Measurements from ENCODE around the gene TPI1.

DNA sequence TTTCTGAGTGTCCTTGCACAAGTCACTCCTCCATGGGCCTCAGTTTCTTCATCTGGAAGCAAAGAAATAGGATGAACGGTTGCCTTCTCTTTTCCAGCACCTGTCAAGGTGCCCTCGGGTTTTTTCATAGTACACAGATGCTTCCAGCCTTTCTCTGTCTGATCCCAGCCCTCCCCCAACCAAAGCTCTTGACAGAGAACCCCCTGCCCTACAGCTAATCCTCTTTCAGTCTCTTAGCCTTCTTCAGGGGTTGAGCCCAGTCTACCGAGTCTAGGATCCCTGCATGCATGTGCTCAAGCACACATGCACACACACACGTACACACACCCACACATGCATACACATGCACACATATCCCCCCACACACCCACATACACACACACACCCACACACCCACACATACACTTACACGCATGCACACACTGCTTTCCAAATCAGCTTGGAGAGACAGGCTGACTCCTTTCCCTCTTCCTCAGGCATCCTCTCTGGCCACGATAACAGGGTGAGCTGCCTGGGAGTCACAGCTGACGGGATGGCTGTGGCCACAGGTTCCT is 20.9 kb upstream of the TPI1 start:
- TF ChIP-seq PPARA (CRISPR knock-in tag; IDR thresholded peaks at IDR 0.05; ENCODE audit: borderline replicate concordance): no peak
- no peak for TF ChIP-seq ZFP30 (CRISPR knock-in tag; IDR thresholded peaks at IDR 0.05)
- no peak for TF ChIP-seq ZC3H10 (CRISPR knock-in tag; IDR thresholded peaks at IDR 0.05)
- TF ChIP-seq, protein P1, sequence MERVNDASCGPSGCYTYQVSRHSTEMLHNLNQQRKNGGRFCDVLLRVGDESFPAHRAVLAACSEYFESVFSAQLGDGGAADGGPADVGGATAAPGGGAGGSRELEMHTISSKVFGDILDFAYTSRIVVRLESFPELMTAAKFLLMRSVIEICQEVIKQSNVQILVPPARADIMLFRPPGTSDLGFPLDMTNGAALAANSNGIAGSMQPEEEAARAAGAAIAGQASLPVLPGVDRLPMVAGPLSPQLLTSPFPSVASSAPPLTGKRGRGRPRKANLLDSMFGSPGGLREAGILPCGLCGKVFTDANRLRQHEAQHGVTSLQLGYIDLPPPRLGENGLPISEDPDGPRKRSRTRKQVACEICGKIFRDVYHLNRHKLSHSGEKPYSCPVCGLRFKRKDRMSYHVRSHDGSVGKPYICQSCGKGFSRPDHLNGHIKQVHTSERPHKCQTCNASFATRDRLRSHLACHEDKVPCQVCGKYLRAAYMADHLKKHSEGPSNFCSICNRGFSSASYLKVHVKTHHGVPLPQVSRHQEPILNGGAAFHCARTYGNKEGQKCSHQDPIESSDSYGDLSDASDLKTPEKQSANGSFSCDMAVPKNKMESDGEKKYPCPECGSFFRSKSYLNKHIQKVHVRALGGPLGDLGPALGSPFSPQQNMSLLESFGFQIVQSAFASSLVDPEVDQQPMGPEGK (CRISPR knock-in tag; IDR thresholded peaks at IDR 0.05; ENCODE audit: borderline replicate concordance): no peak
- TF ChIP-seq OSR1 (CRISPR knock-in tag; IDR thresholded peaks at IDR 0.05): no peak
- no peak for TF ChIP-seq CSRNP3 (CRISPR knock-in tag; IDR thresholded peaks at IDR 0.05)

Data from SK-N-SH treated with all-trans-retinoic acid at 6 μM for 48 hours (cell line).